NCI-H2171 treated with DMSO at 0.1 percent for 48 hours (cell line): ENCODE measurements around the gene CCDC184.
"Not testable (repeated sequence)": the region's sequence is repeated elsewhere in the genome, so short reads cannot be mapped to it uniquely, and the experiment has no call there.

Experiments
- DNase-seq: peaks from one replicate; lab custom pipeline; 2025; lab: John Stamatoyannopoulos, UW

The CCDC184 gene

GRCh38 chr12:48183091-48183875 is at the start of gene CCDC184:
Gene CCDC184, plus strand, starts transcription at chr12:48183644. Its CDS starts 479 bp downstream, at chr12:48184123.
- DNase-seq = peak; percentile 83

DNA sequence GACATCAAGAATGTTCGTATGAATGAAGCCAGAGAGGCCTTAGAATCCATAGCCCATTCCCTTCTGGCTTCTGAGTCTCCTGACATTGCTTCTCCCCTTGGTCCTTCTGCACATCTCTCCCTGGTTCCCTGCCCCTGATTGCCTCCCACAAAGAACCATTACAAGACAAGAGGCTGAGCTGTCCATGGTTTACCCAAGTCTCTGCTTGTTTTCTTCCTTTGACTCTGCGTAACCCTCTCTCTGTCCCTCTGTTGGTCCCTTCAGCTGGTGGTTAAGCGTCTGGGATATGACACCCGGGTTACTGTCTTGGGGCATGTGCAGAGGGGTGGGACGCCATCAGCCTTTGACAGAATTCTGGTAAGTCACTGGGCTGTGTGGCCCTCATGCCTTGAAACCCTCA is 48.4 kb upstream of the CCDC184 start:
- no peak for DNase-seq

DNA sequence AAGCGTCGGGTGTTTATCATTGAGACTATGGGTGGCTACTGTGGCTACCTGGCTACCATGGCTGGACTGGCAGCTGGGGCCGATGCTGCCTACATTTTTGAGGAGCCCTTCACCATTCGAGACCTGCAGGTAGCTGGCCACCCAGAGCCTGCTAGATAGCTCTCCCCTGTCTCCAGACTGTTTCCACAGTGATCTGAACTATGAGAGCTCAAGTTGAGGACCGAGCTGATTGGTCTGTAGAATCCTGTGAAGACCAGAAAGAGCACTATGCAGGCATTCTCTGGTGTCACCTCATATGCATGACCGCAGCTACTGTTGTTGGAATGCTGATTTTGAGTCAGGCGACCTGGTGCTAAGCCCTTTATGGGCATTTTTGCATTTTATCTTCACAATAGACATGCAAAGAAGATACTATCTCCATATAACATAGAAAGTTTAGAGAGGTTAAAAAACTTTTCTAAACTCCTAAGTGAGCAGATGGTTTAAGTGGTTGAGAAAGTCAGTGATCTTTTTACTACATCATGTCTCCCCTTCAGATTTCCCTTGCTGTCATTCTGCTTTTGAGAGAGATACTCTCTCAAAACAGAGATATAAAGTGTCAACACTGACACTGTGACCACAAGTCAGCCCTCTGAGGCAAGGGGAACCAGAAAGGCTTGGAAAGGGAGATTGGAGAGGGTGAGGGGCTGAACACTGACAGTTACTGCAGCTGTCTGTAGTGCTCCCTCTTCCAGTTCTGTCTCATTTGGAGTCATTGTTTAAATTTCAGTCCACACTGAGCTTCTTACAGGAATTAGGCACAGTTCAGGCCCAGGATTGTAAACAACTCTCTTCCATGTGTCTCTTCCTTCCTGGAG is 40.4 kb upstream of the CCDC184 start:
- no peak for DNase-seq

DNA sequence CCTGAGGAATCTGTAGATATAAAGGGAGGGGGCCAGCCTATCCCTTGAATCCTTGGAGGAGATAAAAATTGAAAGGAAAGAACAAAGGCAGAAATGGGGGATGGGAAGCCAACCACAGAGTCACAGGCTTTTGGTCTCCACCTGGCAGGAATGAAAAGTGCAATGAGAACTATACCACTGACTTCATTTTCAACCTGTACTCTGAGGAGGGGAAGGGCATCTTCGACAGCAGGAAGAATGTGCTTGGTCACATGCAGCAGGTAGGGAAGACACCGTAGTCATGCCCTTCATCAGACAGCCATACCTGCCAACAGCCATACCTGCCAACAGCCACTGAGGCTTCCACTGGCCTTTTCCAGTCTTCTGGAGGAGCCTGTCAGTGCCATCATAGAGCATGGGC is 39.5 kb upstream of the CCDC184 start:
- DNase-seq = no peak

- no peak for DNase-seq
These were observed 37.5 kb upstream of the CCDC184 start for GRCh38 chr12:48145981-48146380.

DNA sequence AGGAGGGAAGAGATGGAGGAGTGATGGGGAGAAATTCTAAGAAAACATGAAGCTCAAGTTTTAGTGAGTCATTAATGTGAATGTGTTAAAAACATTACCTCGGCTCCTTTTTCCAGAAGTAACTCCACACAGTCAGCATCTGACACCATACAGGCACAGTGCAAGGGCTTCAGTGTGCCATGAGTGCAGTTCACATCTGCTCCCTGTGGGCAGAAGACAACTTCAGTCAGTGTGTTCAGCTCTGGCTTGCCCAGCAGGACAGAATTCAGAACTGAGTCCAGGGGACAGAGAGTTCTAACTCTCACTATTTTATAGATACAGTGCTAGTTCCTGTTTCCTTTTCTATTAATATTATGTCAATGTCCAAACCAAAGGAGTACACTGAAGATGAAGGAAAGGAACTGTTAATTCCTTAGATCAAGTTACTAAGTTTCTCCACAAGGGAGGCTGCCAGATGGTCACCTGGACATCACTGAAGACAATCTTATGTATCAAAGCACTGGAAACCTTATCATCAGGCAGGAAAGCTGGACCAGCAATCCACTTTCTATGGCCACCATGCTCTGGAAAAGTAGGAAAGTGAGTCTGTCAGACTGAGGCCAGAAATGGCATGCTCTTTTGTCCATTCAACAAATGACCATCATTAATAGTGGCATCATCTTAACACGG is 32.2 kb upstream of the CCDC184 start:
- no peak for DNase-seq

- not testable (repeated sequence) for DNase-seq
These were observed 27.7 kb upstream of the CCDC184 start for GRCh38 chr12:48155786-48156185.

DNA sequence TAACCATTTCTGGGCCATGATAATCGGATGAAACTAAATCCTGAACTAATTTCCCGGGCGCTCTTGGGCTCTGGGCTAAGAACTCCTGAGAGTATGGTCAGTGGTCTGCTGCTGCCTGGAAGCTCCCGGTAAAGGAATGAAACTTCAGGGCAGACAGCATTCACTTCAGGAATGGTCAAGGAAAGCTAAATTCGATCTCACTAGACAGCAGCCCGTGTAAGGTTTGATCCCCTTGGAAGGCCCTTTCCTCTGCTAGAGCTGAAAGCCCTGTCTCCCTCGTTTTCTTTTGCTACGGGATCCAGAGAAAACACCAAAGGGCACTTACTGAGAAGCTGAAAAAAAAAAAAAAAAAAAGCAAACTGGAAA is 26.8 kb upstream of the CCDC184 start:
- DNase-seq = no peak

DNA sequence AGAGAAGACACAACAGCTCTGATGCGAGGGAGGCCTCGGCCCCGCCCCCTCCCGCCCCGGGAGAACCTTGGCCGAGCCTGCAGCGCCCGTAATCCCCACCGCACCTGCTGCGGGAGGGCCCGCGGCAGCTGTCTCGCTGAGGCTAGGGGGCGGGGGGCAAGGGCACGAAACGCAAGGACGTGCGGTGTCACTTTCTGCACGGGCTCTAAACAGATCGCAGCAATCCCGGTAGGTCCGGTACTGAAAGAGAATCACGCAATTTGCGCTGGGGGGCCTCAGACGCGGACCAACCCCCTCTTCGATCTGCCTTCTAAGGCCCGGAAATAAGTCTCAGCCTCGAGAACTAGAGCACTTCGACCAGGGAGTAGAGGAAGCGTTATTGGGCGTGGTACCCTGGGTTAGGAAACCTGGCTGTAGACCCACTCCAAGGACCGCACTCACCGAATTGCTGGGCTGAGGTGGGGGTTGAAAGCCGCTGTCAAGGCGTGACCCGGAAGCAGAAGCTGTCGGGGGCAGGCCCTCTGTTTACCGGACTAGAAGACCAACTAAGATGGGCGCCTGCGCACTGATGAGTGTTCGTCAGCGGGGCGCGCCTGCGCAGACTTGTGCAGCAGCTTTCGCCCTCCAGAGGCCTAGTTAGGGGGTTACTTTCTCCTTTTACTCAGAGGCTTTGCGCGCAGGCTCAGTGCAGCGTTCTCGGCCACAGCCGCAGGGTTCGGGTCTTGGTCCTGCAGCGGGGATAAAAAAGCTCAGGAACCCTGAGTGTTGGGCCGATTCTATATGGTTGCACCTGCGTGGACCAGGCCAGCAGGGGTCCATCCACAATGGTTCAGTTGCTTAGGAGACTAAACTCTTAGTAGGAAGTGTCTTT is 26.2 kb upstream of the CCDC184 start, which contains the start of gene ASB8:
Gene ASB8 (minus strand): TSS at position 498 of the 871 bp plus-strand sequence. CDS start 4,019 bp downstream, outside the sequence.
- peak; percentile 99 for DNase-seq

GRCh38 chr12:48157889-48158370 is 25.5 kb upstream of the CCDC184 start:
- no peak for DNase-seq

GRCh38 chr12:48160046-48160445 is 23.4 kb upstream of the CCDC184 start:
- DNase-seq = no peak

DNA sequence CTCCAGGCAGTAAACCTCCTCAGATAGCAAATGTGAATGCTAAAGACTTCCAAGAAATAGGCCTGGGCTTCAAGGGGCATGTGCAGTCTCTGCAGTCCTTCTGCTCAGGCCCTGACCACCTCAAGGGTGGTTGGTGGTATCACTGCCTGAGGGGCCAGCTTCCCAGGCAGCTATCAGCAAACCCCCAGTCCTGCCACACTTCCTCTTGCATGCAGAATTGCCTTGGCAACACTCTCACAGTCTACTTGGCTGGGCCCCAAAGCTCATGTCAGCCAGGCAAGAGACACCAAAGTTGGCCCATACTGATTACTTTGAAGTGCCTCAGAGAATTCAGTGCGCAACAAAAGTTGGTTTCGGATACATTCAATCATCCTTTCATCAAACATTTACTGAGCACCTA is 22.6 kb upstream of the CCDC184 start:
- no peak for DNase-seq

DNA sequence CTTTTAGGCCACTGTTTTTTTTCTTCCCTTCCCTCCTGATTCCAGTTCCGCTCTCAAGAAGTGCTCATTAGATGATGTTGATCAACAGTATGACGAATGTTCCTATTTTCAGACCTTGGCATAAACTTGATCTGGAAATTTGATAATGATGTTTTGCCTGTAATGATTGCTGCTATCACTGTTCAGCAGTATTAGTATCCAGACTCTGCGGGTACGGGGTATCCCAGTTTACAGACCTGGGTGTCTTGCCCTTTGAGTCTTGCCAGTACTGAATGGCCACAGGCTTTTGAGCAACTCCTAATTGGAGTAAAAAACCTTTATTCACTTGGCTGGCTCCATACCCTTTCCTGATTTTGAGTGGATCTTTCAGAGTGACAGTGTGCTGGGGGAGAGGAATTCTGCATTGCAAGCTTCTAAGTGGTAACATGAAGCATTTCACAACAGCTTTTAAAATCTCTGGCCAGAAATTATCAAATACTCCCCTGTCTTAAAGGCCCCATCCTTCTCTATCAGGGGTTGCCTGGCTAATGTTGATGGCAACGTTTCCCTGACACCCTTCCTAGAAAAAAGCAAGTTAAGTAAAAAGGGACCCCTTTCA is 20.2 kb upstream of the CCDC184 start:
- no peak for DNase-seq

DNA sequence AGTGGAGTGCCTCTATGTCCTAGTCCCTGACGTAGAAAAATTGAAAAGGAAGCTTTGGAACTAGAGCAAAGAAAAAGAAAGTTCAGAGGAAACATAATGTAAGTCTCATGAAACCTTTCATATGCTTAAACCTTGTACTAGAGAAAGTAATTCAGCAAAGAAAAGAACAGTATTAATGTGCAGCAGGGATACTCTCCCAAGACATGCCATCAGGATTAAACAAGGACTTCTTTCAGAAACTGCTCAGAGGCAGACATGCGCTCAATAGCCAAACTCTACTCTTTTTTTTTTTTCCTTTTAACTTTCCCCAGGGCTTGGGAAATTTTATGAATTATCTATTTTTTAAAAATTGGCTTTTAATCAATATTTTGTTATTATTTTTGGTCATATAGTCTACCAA is 19.0 kb upstream of the CCDC184 start:
- DNase-seq = no peak

DNA sequence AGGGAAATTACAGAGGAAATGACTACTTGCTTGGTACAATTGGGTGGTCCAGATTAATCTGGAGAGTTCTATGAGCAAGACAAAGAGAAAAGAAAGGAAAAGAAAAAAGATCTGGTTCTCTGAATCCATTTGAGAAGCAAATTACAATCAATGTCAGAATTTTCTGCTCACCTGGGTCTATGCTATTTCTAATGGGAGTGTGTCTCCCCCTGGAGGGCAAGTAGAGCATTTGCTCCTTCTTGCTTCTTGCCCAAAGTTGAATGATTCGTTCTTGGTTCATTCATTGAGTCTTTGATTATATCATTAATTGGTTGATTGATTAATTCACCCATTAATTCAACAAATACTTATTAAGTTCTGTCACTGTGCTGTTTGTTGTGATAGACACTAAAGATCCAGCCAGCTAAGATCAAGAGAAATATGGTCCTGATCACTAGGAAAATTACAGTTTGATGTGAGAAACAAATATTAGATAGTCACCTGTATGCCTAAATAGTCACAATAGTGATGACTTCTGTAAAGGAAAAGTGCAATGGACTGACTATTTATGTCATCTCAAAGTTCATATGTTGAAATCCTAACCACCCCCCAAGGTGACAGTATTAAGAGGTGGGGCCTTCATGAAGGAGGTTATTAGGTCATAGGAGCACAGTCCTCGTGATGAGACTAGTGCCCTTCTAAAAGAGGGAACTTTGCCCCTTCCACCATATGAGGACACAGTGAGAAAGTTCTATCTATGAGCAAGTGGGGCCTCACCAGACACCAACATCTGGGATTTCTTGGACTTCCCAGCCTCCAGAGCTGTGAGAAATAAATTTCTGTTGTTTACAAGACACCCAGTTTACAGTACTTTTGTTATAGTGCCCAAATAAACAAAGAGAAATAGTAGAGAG is 18.1 kb upstream of the CCDC184 start:
- peak; percentile 61 for DNase-seq

GRCh38 chr12:48169011-48169410 is 14.4 kb upstream of the CCDC184 start:
- no peak for DNase-seq

DNA sequence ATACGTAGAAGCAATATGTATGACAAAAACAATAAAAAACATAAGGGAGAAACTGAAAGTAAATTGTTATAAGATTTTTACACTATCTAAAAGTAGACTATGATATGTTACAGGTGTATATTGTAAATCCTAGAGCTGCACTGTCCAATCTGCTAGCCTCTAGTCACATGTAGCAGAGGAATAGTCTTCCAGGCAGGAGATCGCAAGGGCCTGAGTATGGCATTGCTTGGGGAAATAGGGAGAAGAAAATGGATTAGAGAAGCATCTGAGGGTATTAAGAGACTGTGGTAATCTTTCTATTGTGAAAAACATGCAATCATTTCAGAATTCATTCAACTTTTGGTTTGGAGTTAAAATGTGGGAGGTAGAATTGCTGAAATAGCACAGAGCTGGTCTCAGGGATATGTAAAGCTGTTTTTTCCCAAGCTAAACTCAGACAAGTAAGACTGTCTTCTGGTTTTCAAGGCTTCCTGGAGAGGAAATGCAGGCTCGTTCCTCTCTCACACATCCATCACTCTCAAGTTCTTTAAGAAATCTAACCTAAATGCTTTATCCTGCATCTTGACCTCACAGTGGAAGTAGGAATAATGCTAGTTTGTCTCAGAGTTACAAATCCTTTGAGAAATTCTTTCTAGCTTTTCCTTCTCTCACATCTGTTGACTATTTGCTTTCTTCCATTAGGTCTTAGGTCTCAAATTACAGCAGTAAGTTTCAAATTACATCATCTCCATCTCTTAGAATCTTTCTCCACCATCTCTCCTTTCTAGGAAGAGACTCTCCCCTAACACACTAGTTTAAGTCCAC is 7.6 kb upstream of the CCDC184 start:
- peak; percentile 74 for DNase-seq

DNA sequence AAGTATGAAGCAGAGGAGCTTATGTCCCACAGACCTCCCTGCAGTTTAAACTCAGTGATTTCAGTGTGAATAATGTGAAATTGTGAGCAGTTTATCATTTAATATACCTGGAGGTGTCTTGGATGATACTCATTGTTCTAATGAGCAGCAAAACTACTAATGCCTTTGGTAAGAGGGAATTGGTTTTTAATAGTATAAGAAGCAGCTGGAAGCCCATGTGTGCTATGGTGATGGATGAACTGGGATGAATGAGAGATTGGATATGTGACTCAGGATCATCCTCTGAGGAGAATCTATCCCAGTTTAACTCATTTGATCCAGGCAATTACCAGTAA is 7.1 kb upstream of the CCDC184 start:
- DNase-seq = no peak

GRCh38 chr12:48177982-48178381 is 5.5 kb upstream of the CCDC184 start:
- DNase-seq = no peak
